WTC11 (cell line): ENCODE measurements around the gene NARS2. TPM values are rescaled to one million over a fixed set of nuclear protein-coding genes. Genes with fewer than 3 reads are reported as not detected.

Experiments
- ATAC-seq: fragments of 200-7000 bp; cut with Tn5 transposase; 2 replicates; pipeline ENCODE4 v1.10.0; 2021; ENCODE audit warnings: mild to moderate bottlenecking, moderate library complexity
- CTCF ChIA-PET: fragments of 300-600 bp; sonication (Branson Sonifier 250); formaldehyde crosslinking; loops from one replicate; lab custom pipeline; 2021; ENCODE audit warnings: antibody characterized with exemption; lab: Charles Lee
- POLR2A ChIA-PET: fragments of 350-600 bp; sonication (Branson Sonifier 250); formaldehyde crosslinking; loops from one replicate; lab custom pipeline; 2021; ENCODE audit warnings: antibody characterized with exemption; lab: Charles Lee
- DNase-seq: peaks from one replicate; pipeline ENCODE4 v3.0.0; 2021; ENCODE audit warnings: low spot score
- H3K27ac Mint-ChIP-seq: 2 replicates; pipeline ENCODE4 v1.8.0; 2021; ENCODE audit warnings: mixed read lengths
- H3K27me3 Mint-ChIP-seq: 2 replicates; pipeline ENCODE4 v1.8.0; 2021; ENCODE audit warnings: low read depth, mild to moderate bottlenecking, moderate library complexity, mixed read lengths
- H3K36me3 Mint-ChIP-seq: 2 replicates; pipeline ENCODE4 v1.8.0; 2021; ENCODE audit warnings: mixed read lengths
- H3K4me1 Mint-ChIP-seq: 2 replicates; pipeline ENCODE4 v1.8.0; 2022; ENCODE audit warnings: mixed read lengths
- H3K4me3 Mint-ChIP-seq: 2 replicates; pipeline ENCODE4 v1.8.0; 2021; ENCODE audit warnings: mild to moderate bottlenecking, moderate library complexity, mixed read lengths
- H3K9me3 Mint-ChIP-seq: 2 replicates; pipeline ENCODE4 v1.8.0; 2021; ENCODE audit warnings: mixed read lengths
- CREB1 ChIP-seq: sonication (generic); formaldehyde crosslinking; IDR thresholded peaks from 2 replicates; pipeline ENCODE4 v1.8.0; 2023; ENCODE audit warnings: mild to moderate bottlenecking, missing genetic modification reagents
- ESRRA ChIP-seq: sonication (generic); formaldehyde crosslinking; IDR thresholded peaks from 2 replicates; pipeline ENCODE4 v1.8.1; 2022; ENCODE audit warnings: mild to moderate bottlenecking, missing genetic modification reagents, borderline replicate concordance
- FOXJ3 ChIP-seq: sonication (generic); formaldehyde crosslinking; IDR thresholded peaks from 2 replicates; pipeline ENCODE4 v1.9.0; 2021; ENCODE audit warnings: missing genetic modification reagents, mild to moderate bottlenecking, borderline replicate concordance
- GRHL2 ChIP-seq: fragments of 250-450 bp; sonication (Bioruptor Pico); IDR thresholded peaks from 2 replicates; pipeline ENCODE4 v1.8.0; 2022; ENCODE audit warnings: mild to moderate bottlenecking, moderate library complexity; ENCODE audit not compliant: insufficient replicate concordance, severe bottlenecking
- GTF2I ChIP-seq: fragments of 250-450 bp; sonication (Bioruptor Pico); conservative IDR thresholded peaks from 2 replicates; pipeline ENCODE4 v1.4.0; 2021; ENCODE audit warnings: mild to moderate bottlenecking
- NR3C1 ChIP-seq: sonication (generic); formaldehyde crosslinking; conservative IDR thresholded peaks from 2 replicates; pipeline ENCODE4 v1.8.1; 2023; ENCODE audit warnings: low read depth, mild to moderate bottlenecking, missing genetic modification reagents
- OVOL2 ChIP-seq: fragments of 250-450 bp; sonication (Bioruptor Pico); IDR thresholded peaks from 2 replicates; pipeline ENCODE4 v1.9.0; 2021; ENCODE audit warnings: mild to moderate bottlenecking, borderline replicate concordance
- SOX15 ChIP-seq: fragments of 250-450 bp; sonication (Bioruptor Pico); IDR thresholded peaks from 2 replicates; pipeline ENCODE4 v1.9.0; 2021; ENCODE audit warnings: mild to moderate bottlenecking
- TEAD1 ChIP-seq: sonication (generic); formaldehyde crosslinking; IDR thresholded peaks from 2 replicates; pipeline ENCODE4 v1.8.0; 2022; ENCODE audit warnings: mild to moderate bottlenecking, missing genetic modification reagents
- ZNF263 ChIP-seq: sonication (generic); formaldehyde crosslinking; IDR thresholded peaks from 2 replicates; pipeline ENCODE4 v1.8.1; 2022; ENCODE audit warnings: low read depth, mild to moderate bottlenecking, moderate library complexity, missing genetic modification reagents
- ZNF423 ChIP-seq: fragments of 250-450 bp; sonication (Bioruptor Pico); IDR thresholded peaks from 2 replicates; pipeline ENCODE4 v2.1.2; 2022; ENCODE audit warnings: mild to moderate bottlenecking, moderate library complexity
- ZNF671 ChIP-seq: fragments of 250-450 bp; sonication (Bioruptor Pico); IDR thresholded peaks from 2 replicates; pipeline ENCODE4 v1.8.0; 2021; ENCODE audit warnings: mild to moderate bottlenecking
- total RNA-seq: library from RNA; stranded (reverse); gene quantifications from 3 replicates; pipeline ENCODE4 v1.2.3, GENCODE V29; 2021
- TF ChIP-seq, protein P1 (sequence below): sonication (generic); formaldehyde crosslinking; IDR thresholded peaks from 2 replicates; pipeline ENCODE4 v1.8.1; 2022; ENCODE audit warnings: missing genetic modification reagents, borderline replicate concordance
- TF ChIP-seq, protein P2 (sequence below): fragments of 250-450 bp; sonication (Bioruptor Pico); IDR thresholded peaks from 2 replicates; pipeline ENCODE4 v1.9.0; 2021; ENCODE audit warnings: mild to moderate bottlenecking, borderline replicate concordance
- TF ChIP-seq, protein P3 (sequence below): sonication (generic); formaldehyde crosslinking; IDR thresholded peaks from 2 replicates; pipeline ENCODE4 v1.8.1; 2023; ENCODE audit warnings: mild to moderate bottlenecking, missing genetic modification reagents, moderate library complexity
- TF ChIP-seq, protein P4 (sequence below): fragments of 200-600 bp; IDR thresholded peaks from 2 replicates; pipeline ENCODE4 v1.8.0; 2022; ENCODE audit warnings: antibody characterized with exemption
- TF ChIP-seq, protein P5 (sequence below): sonication (generic); formaldehyde crosslinking; IDR thresholded peaks from 2 replicates; pipeline ENCODE4 v1.8.1; 2023; ENCODE audit warnings: mild to moderate bottlenecking, moderate library complexity, missing genetic modification reagents

Gene NARS2
- total RNA-seq, 1 experiment from 2014 or later = 36.4 TPM

DNA sequence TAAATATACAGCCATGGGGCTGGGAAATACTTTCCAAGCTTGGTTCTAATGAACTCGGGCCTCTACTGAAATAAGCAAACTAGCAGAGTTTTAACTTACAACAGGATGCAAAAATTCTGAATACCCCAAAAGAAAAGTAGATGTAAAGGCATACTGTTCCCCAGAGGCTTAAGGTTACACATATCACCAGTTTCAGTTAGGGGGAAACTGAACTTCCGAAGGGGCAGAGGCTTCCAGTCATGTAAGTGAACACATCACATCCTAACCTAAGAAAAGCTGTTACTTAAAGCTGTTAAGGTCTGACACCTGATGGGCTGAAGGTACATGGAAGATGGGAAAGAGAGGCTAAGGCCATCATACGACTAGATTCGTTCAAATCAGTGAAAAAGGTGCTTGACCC lies 159.3 kb downstream of the NARS2 start (continued):
- no peak for TF ChIP-seq FOXJ3
- no peak for TF ChIP-seq GRHL2 (CRISPR knock-in tag)
- TF ChIP-seq ZNF671 (CRISPR knock-in tag) = no peak
- TF ChIP-seq SOX15 (CRISPR knock-in tag) = no peak
- TF ChIP-seq, protein P1, sequence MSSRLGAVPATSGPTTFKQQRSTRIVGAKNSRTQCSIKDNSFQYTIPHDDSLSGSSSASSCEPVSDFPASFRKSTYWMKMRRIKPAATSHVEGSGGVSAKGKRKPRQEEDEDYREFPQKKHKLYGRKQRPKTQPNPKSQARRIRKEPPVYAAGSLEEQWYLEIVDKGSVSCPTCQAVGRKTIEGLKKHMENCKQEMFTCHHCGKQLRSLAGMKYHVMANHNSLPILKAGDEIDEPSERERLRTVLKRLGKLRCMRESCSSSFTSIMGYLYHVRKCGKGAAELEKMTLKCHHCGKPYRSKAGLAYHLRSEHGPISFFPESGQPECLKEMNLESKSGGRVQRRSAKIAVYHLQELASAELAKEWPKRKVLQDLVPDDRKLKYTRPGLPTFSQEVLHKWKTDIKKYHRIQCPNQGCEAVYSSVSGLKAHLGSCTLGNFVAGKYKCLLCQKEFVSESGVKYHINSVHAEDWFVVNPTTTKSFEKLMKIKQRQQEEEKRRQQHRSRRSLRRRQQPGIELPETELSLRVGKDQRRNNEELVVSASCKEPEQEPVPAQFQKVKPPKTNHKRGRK (CRISPR knock-in tag) = no peak
- TF ChIP-seq, all 79 proteins: peak for 0

DNA sequence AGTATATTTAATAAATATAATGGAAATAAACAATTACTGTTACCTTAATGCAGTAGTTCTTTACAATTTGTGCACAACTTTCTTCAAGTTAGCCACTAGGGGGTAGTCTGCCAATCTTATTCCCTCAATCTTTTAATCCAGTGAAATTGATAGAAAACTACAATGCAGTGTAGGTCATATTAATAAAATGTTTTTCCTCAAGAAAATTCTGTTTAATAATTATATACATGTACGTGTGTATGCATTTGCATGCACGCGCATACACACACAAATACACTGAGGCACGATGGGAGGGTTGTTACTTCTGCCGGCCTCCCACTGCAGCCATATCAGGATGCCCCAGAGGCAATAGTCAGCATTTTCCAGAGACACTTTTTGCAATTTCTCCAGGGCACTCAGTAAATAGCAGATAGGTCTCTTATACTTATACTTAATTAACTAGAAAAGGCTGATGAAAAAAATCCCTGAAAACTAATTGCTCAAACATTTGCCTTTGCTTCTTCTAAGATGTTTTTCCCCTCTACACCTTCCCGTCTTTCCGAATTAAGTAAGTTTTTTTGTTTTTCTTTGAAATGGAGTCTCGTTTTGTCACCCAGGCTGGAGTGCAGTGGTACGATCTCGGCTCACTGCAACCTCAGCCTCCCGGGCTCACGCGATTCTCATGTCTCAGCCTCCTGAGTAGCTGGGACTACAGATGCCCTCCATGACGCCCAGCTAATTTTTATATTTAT lies 160.2 kb downstream of the NARS2 start:
- no peak overlapping the region for H3K4me3 Mint-ChIP-seq
- POLR2A ChIA-PET = no interaction called here

DNA sequence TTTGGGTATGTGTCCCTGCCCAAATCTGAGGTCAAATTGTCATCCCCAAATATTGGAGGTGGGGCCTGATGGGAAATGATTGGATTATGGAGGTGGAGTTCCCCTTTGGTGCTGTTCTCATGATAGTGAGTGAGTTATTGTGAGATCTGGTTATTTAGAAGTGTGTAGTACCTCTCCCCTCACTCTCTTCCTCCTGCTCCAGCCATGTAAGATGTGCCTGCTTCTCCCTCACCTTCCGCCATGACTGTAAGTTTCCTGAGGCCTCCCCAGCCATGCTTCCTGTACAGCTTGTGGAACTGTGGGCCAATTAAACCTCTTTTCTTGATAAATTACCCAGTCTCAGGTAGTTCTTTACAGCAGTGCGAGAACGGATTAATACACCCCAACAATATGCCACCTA lies 166.0 kb downstream of the NARS2 start:
- ChIA-PET CTCF (interaction anchor here (0.5 kb wide), 1 partner anchor 24 kb away, joined by 5 read pairs; no protein-coding TSS in a partner anchor), POLR2A (no interaction called here)
- DNase-seq (no peak), ATAC-seq (no peak)
- H3K36me3 Mint-ChIP-seq = peaks cover 11% of the 10 kb centered on the region
- H3K27ac Mint-ChIP-seq = no peak overlapping the region
- no peak overlapping the region for H3K4me3 Mint-ChIP-seq
- TF ChIP-seq TEAD1 (no peak), ZNF423 (CRISPR knock-in tag) (no peak), ESRRA (no peak), CREB1 (CRISPR knock-in tag) (no peak), ZNF263 (CRISPR knock-in tag) (no peak), OVOL2 (CRISPR knock-in tag) (no peak), GTF2I (CRISPR knock-in tag) (no peak)
- TF ChIP-seq, protein P2, sequence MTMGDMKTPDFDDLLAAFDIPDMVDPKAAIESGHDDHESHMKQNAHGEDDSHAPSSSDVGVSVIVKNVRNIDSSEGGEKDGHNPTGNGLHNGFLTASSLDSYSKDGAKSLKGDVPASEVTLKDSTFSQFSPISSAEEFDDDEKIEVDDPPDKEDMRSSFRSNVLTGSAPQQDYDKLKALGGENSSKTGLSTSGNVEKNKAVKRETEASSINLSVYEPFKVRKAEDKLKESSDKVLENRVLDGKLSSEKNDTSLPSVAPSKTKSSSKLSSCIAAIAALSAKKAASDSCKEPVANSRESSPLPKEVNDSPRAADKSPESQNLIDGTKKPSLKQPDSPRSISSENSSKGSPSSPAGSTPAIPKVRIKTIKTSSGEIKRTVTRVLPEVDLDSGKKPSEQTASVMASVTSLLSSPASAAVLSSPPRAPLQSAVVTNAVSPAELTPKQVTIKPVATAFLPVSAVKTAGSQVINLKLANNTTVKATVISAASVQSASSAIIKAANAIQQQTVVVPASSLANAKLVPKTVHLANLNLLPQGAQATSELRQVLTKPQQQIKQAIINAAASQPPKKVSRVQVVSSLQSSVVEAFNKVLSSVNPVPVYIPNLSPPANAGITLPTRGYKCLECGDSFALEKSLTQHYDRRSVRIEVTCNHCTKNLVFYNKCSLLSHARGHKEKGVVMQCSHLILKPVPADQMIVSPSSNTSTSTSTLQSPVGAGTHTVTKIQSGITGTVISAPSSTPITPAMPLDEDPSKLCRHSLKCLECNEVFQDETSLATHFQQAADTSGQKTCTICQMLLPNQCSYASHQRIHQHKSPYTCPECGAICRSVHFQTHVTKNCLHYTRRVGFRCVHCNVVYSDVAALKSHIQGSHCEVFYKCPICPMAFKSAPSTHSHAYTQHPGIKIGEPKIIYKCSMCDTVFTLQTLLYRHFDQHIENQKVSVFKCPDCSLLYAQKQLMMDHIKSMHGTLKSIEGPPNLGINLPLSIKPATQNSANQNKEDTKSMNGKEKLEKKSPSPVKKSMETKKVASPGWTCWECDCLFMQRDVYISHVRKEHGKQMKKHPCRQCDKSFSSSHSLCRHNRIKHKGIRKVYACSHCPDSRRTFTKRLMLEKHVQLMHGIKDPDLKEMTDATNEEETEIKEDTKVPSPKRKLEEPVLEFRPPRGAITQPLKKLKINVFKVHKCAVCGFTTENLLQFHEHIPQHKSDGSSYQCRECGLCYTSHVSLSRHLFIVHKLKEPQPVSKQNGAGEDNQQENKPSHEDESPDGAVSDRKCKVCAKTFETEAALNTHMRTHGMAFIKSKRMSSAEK (CRISPR knock-in tag) = no peak
- TF ChIP-seq, protein P1 (CRISPR knock-in tag) = no peak
- TF ChIP-seq, protein P3, sequence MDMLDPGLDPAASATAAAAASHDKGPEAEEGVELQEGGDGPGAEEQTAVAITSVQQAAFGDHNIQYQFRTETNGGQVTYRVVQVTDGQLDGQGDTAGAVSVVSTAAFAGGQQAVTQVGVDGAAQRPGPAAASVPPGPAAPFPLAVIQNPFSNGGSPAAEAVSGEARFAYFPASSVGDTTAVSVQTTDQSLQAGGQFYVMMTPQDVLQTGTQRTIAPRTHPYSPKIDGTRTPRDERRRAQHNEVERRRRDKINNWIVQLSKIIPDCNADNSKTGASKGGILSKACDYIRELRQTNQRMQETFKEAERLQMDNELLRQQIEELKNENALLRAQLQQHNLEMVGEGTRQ (CRISPR knock-in tag) = no peak
- H3K27me3 Mint-ChIP-seq = no peaks in the 10 kb centered on the region
- peaks cover 19% of the 10 kb centered on the region for H3K9me3 Mint-ChIP-seq
- H3K4me1 Mint-ChIP-seq = no peaks in the 10 kb centered on the region; the same call in 1 of the 2 replicates

More for the DNA sequence above, 160.2 kb downstream of the NARS2 start:
- H3K36me3 Mint-ChIP-seq = peaks cover 4% of the 10 kb centered on the region; the same call in 1 of the 2 replicates
- no peak for ATAC-seq
- DNase-seq = no peak
- peaks cover 17% of the 10 kb centered on the region for H3K27me3 Mint-ChIP-seq
- peaks cover 5% of the 10 kb centered on the region for H3K9me3 Mint-ChIP-seq
- CTCF ChIA-PET = no interaction called here
- H3K27ac Mint-ChIP-seq = no peak overlapping the region
- H3K4me1 Mint-ChIP-seq = peaks cover 21% of the 10 kb centered on the region
- TF ChIP-seq NR3C1 (CRISPR knock-in tag) (no peak), TEAD1 (no peak)
- TF ChIP-seq, protein P4, sequence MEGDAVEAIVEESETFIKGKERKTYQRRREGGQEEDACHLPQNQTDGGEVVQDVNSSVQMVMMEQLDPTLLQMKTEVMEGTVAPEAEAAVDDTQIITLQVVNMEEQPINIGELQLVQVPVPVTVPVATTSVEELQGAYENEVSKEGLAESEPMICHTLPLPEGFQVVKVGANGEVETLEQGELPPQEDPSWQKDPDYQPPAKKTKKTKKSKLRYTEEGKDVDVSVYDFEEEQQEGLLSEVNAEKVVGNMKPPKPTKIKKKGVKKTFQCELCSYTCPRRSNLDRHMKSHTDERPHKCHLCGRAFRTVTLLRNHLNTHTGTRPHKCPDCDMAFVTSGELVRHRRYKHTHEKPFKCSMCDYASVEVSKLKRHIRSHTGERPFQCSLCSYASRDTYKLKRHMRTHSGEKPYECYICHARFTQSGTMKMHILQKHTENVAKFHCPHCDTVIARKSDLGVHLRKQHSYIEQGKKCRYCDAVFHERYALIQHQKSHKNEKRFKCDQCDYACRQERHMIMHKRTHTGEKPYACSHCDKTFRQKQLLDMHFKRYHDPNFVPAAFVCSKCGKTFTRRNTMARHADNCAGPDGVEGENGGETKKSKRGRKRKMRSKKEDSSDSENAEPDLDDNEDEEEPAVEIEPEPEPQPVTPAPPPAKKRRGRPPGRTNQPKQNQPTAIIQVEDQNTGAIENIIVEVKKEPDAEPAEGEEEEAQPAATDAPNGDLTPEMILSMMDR = peak; percentile 53; the same call in 1 of the 2 replicates
- TF ChIP-seq, protein P5, sequence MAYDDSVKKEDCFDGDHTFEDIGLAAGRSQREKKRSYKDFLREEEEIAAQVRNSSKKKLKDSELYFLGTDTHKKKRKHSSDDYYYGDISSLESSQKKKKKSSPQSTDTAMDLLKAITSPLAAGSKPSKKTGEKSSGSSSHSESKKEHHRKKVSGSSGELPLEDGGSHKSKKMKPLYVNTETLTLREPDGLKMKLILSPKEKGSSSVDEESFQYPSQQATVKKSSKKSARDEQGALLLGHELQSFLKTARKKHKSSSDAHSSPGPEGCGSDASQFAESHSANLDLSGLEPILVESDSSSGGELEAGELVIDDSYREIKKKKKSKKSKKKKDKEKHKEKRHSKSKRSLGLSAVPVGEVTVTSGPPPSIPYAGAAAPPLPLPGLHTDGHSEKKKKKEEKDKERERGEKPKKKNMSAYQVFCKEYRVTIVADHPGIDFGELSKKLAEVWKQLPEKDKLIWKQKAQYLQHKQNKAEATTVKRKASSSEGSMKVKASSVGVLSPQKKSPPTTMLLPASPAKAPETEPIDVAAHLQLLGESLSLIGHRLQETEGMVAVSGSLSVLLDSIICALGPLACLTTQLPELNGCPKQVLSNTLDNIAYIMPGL (CRISPR knock-in tag) = no peak
- TF ChIP-seq, all 79 proteins: peak for 1
